NB4 (cell line): ENCODE measurements around the gene SPRYD4.
"Not testable (repeated sequence)": the region's sequence is repeated elsewhere in the genome, so short reads cannot be mapped to it uniquely, and the experiment has no call there.

Experiments
- DNase-seq: peaks from one replicate; pipeline ENCODE4 v3.0.0; 2010; ENCODE audit warnings: low read depth
- H3K4me3 ChIP-seq: one replicate; pipeline ENCODE4 v1.5.1; 2011; ENCODE audit warnings: mild to moderate bottlenecking, low read depth, low read length, moderate library complexity
- MAX ChIP-seq: IDR thresholded peaks from 2 replicates; pipeline ENCODE4 v1.6.1; 2011; ENCODE audit warnings: low read depth, low read length
- MYC ChIP-seq: IDR thresholded peaks from 2 replicates; pipeline ENCODE4 v1.6.1; 2011; ENCODE audit warnings: low read depth, low read length
- POLR2A ChIP-seq: IDR thresholded peaks from 2 replicates; pipeline ENCODE4 v1.6.1; 2011; ENCODE audit warnings: mild to moderate bottlenecking; ENCODE audit not compliant: insufficient read length; ENCODE audit errors: extremely low read depth
- TF ChIP-seq, protein P1 (sequence below): IDR thresholded peaks from one replicate; pipeline ENCODE4 v1.5.1; 2012; ENCODE audit warnings: low read depth, low read length

The SPRYD4 gene

GRCh38 chr12:56484566-56484965 lies 16.2 kb downstream of the SPRYD4 start:
- TF ChIP-seq MAX (no peak), POLR2A (no peak), MYC (no peak)
- TF ChIP-seq, protein P1, sequence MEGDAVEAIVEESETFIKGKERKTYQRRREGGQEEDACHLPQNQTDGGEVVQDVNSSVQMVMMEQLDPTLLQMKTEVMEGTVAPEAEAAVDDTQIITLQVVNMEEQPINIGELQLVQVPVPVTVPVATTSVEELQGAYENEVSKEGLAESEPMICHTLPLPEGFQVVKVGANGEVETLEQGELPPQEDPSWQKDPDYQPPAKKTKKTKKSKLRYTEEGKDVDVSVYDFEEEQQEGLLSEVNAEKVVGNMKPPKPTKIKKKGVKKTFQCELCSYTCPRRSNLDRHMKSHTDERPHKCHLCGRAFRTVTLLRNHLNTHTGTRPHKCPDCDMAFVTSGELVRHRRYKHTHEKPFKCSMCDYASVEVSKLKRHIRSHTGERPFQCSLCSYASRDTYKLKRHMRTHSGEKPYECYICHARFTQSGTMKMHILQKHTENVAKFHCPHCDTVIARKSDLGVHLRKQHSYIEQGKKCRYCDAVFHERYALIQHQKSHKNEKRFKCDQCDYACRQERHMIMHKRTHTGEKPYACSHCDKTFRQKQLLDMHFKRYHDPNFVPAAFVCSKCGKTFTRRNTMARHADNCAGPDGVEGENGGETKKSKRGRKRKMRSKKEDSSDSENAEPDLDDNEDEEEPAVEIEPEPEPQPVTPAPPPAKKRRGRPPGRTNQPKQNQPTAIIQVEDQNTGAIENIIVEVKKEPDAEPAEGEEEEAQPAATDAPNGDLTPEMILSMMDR, result no peak
- DNase-seq, result no peak
- H3K4me3 ChIP-seq, result no peak overlapping the region

DNA sequence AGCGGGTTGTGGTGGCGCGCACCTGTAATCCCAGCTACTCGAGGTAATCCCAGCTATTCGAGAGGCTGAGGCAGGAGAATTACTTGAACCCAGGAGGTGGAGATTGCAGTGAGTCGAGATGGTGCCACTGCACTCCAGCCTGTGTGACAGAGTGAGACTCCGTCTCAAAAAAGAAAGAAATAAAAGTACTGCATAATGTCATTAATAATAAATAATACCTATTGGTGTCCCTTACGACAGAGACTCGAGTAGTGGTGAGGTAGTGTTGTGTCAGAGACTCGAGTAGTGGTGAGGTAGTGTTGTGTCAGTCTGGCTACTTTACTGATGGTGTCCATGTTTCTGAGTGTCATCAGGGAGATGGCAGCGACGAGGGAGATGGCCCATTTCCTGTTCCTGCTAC lies 18.3 kb downstream of the SPRYD4 start:
- H3K4me3 ChIP-seq, result no peak overlapping the region
- TF ChIP-seq MAX, result no peak
- no peak for TF ChIP-seq MYC
- TF ChIP-seq, protein P1, result no peak
- TF ChIP-seq POLR2A, result no peak
- DNase-seq, result no peak

DNA sequence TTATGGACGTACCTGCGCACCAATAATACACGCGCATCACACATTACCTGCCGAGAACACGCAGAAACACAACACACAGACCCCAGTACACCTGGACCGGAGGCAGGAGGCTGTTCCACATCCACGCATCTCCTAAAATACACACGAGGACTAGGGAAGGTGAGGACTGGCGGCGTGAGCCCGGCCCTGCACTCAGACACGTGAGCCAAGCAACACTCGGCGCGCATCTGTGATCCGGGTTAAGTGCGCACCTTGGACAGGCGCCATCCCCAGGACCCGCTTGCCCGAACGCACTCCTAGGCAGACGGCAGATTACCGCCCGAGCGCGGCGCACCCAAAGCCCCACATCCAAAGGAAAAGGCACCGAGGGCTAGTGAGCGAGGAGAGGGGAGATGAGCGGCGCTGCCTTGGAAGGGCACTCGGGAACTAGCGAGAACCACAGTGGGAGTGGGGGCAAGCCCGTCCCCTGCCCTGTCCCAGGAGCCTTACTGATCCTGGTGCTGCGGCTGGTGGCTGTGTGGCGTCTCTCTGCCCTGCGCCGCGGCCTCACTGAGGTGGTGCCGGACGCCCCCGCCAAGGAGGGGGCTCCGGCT lies 19.2 kb downstream of the SPRYD4 start:
- no peak for DNase-seq
- TF ChIP-seq POLR2A, result no peak
- TF ChIP-seq MAX, result no peak
- TF ChIP-seq, protein P1, result no peak
- TF ChIP-seq MYC, result no peak
- no peak overlapping the region for H3K4me3 ChIP-seq

- no peak for DNase-seq
- TF ChIP-seq MYC, result no peak
- TF ChIP-seq, protein P1, result no peak
- TF ChIP-seq POLR2A, result no peak
- no peak within 1 kb of the TSS for H3K4me3 ChIP-seq
Measured at GRCh38 chr12:56488041-56488955, 19.9 kb downstream of the SPRYD4 start, which contains the start of gene GLS2. Gene GLS2, minus strand, starts transcription at chr12:56488161. Its CDS starts 43 bp downstream, at chr12:56488118.

- TF ChIP-seq, protein P1, result no peak
- TF ChIP-seq MYC (no peak), POLR2A (no peak), MAX (no peak)
- no peak for DNase-seq
- no peak overlapping the region for H3K4me3 ChIP-seq
Measured at GRCh38 chr12:56490360-56490759, 22.0 kb downstream of the SPRYD4 start.

GRCh38 chr12:56493409-56494105 lies 25.2 kb downstream of the SPRYD4 start:
- not testable (repeated sequence) for DNase-seq, H3K4me3 ChIP-seq

- not testable (repeated sequence) for H3K4me3 ChIP-seq, DNase-seq
Measured at GRCh38 chr12:56494106-56494415, 25.7 kb downstream of the SPRYD4 start.

GRCh38 chr12:56494481-56494880 lies 26.1 kb downstream of the SPRYD4 start:
- not testable (repeated sequence) for H3K4me3 ChIP-seq, DNase-seq
